GM23338 (cell line): ENCODE data around the gene BCO1.

ENCODE experiments used
- EZH2 ChIP-seq: fragments of 200-600 bp; sonication (generic); IDR thresholded peaks from one replicate; pipeline ENCODE4 v1.8.0; 2017; ENCODE audit warnings: antibody characterized with exemption, mild to moderate bottlenecking, low read depth; ENCODE audit not compliant: unreplicated experiment
- EZH2phosphoT487 ChIP-seq: fragments of 200-600 bp; sonication (generic); IDR thresholded peaks from one replicate; pipeline ENCODE4 v1.8.1; 2018; ENCODE audit warnings: antibody characterized with exemption; ENCODE audit not compliant: unreplicated experiment
- POLR2AphosphoS5 ChIP-seq: IDR thresholded peaks from 2 replicates; pipeline ENCODE4 v1.6.1; 2016; ENCODE audit warnings: antibody characterized with exemption, low read depth
- TF ChIP-seq, protein P1 (sequence below), 2 experiments: fragments of 200-600 bp in 1 of 2; sonication (generic) in 1 of 2; conservative IDR thresholded peaks; 2 replicates each; pipeline versions ENCODE4 v1.5.1 to v1.6.1; 2016 to 2017; ENCODE audit warnings: antibody characterized with exemption in 2 of 2, low read depth in 2 of 2, mild to moderate bottlenecking in 2 of 2, moderate library complexity in 1 of 2

GRCh38 chr16:81210807-81211206 lies 27.7 kb upstream of the BCO1 start:
- TF ChIP-seq, protein P1, sequence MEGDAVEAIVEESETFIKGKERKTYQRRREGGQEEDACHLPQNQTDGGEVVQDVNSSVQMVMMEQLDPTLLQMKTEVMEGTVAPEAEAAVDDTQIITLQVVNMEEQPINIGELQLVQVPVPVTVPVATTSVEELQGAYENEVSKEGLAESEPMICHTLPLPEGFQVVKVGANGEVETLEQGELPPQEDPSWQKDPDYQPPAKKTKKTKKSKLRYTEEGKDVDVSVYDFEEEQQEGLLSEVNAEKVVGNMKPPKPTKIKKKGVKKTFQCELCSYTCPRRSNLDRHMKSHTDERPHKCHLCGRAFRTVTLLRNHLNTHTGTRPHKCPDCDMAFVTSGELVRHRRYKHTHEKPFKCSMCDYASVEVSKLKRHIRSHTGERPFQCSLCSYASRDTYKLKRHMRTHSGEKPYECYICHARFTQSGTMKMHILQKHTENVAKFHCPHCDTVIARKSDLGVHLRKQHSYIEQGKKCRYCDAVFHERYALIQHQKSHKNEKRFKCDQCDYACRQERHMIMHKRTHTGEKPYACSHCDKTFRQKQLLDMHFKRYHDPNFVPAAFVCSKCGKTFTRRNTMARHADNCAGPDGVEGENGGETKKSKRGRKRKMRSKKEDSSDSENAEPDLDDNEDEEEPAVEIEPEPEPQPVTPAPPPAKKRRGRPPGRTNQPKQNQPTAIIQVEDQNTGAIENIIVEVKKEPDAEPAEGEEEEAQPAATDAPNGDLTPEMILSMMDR (conservative IDR thresholded peaks at IDR 0.05; ENCODE audit: low read depth in 2 of 2), result no peak
- TF ChIP-seq POLR2AphosphoS5, result no peak
- TF ChIP-seq EZH2, result no peak
- TF ChIP-seq EZH2phosphoT487, result no peak
